Inferior parietal cortex (tissue), 1 donor: ENCODE measurements around the gene ARID5B.

Source experiments
- DNase-seq: peaks from one replicate; pipeline ENCODE4 v3.0.0-alpha.2; 2016; ENCODE audit errors: extremely low spot score

Gene ARID5B

DNA sequence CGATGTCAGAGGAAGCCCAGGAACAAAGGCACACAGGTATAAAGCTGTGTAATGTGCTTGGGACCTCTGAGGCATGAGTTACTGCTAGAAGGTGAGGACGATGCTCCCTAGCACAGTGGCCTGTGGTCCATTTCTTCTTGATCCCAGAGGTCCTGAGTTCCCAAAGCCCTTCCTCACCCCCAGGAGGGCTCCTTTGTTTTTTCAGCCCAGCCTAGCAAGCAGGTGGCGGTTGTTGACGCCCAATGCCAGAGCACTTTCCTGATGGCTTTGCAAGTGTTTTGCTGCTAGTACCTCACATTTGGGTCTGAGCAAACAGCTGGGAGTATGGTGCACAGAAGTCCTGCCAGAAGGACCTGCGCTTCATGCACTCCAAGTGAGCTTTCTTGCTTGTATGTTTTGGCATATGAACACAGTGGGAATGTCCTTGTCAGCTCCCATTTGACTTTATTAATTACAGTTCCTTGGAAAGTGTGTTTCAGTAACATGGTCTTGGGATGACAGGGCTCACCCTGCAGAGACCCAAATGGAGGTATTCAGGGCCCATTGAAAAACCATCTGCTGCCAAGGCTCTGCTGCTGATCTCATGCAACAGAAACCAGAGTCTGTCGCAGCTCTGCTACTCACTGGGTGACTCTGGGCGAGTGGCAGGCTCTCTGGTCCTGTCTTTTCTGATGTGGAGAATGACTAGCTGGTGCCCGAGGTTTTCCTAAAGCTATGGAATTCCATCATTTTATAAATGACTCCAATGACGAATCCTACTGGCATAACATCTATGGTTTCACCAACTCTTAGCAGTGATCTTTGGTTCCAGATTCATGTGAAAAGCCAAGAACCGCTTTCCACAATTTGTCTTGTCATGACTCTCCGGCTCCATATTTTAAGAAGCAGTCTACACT is 134.9 kb downstream of the ARID5B start:
- no peak for DNase-seq

GRCh38 chr10:62037166-62037831 is 135.8 kb downstream of the ARID5B start:
- no peak for DNase-seq

DNA sequence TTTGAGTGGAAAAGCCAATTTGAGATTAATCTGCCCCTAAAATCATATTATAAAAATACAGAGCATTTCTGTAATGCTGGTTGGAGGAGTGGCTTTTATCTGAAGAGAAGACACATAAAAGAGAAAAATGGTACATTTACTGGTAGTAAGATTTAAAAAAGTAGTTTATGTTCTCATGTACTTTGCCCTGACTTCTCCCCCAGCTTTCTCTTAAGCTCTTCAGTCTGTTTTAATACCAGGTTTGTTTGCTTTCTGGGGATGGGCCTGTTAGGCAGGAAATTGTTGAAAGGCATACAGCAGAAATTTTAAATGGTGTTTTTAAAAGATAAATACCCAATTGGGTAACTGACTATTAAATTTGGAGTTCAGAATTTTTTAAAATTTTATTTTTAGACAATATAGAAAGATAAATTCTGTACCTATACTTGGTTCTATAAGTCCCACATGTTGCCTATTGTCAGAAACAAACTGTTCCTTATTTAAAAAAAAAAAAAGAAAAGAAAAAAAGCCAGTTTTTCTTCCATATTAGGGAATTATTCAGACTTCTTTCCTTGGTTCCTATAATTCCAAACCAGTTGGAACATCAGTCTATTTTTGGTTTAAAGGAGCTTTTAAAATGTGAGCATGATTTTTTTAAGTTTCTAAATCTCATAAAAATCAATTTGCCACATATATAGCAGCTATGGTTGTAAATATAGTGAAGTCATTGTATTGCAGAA is 136.6 kb downstream of the ARID5B start:
- DNase-seq = no peak

DNA sequence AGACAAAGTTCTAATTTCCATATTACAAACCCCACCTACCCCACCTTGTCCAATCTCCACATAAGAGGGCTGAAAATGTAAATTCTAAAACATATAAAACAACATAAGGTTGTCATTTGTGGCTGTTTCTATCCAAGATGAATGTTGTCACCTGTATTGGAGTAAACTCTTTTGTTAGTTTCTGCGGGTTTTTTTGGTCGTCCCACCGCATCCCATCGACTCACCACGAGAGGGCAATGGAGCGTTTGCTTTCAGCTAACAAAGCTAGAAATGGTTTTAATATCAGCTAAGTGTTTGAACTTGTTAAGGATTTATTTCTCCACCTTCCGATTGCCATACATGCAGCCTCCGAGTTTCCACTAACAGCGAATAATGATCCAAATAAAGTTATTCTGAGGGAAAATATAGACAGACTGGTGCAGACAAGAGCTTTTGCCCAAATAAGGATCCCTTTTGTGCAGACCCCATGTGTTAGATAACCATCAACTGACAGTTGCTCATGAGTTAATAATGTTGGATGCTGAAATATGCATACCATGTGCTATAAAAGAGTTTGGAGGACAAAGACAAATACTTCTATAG is 137.2 kb downstream of the ARID5B start:
- peak; percentile 87 for DNase-seq

DNA sequence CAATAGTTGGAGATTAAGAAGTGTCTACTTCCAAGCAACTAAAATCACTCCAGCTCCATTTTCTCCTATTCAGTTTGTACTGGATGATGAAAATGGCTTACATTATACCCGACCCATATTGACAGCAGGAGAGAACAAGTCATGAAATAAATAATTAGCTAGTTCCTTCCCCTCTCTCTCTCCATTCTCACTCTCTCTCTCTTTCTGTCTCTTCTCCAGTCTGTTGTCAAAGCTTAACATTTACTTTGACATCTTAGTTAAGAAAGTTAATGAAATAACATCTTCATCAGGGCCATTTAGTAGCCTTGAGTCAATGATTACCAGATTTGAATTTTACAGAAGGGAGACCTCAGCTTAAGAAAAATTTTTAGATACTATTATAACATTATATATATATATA is 138.5 kb downstream of the ARID5B start:
- no peak for DNase-seq

DNA sequence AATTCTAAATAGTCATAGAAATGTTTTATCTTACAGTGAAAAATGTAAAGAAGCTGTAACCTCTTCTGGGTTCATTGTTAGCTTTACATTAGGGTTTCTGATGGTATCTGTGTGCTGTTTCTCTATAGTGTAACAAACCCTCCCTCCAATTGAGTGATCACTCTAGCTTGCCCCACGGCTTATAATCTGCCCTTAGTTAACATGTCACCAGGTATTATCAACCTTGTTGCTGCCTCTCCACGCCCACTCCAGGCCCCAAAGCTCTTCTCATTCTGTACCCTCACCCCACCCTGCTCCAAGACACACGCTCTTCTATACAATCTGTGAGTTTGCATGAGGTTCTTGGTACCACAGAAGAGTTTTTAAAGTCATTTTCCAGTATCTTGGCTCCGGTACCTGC is 139.4 kb downstream of the ARID5B start:
- no peak for DNase-seq

DNA sequence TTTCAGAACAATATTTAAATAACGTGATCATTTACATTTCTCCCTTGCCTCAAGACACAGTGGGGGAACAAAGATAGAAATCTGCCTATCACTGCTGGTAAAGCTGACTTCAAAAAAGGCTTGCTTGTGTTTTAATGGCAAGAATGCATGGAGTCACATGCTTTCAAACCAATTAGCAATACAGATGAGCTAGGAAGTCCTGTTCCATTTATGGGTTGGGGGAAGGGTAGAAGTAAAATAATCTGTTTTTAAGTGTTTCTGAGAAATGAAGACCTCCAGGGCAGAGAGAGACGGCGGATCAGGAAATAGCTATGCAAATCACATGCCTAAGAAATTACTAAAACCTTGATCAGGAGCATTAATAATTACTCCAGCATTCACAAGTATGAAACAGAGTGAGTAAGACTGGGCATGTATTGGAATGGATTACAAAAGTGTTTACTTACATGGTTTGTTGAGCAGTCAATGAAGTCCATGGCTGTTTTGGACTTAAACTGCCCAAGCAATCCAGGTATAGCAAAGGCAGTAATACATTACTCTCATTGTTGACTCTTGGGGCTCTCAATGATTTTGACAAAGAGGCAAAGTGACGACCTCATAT is 142.0 kb downstream of the ARID5B start:
- DNase-seq = no peak

- no peak for DNase-seq
Observed at GRCh38 chr10:62044566-62044965, 143.1 kb downstream of the ARID5B start.

- peak; percentile 56 for DNase-seq
Observed at GRCh38 chr10:62045765-62046521, 144.4 kb downstream of the ARID5B start.

DNA sequence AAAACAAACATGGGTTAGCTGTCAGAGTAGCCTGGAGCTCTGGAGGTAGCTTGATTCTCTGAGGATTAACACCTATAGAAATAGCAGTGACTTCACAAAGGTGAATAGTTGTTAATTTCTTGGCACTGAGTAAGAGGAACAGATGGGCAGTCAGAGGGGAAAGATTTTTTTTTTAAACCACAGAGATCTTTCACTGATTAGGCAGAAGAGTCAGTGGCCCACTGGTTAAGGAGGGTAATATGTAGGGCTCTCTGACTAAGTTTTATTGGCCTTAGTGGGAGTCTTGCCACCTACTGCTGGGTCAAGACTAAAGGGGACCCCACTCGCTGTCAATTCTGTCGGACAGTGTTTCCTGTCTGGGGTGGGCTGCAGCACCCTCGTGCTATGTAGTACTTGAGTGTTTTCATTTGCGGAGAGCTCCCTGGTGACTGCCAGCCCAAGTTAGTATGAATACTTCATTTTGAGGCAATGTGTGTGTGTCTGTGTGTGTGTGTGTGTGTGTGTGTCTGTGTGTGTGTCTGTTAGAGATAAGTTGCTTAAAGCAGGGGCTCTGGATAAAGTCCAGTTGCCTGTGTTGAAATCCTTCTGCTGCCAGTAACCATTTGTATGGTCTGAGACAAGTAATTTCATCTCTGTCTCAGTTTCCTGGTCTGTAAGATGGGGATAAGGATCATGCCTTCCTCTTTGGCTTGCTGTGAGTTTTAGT is 145.2 kb downstream of the ARID5B start:
- no peak for DNase-seq

GRCh38 chr10:62047228-62047892 is 145.9 kb downstream of the ARID5B start:
- no peak for DNase-seq

GRCh38 chr10:62047960-62048383 is 146.5 kb downstream of the ARID5B start:
- no peak for DNase-seq

DNA sequence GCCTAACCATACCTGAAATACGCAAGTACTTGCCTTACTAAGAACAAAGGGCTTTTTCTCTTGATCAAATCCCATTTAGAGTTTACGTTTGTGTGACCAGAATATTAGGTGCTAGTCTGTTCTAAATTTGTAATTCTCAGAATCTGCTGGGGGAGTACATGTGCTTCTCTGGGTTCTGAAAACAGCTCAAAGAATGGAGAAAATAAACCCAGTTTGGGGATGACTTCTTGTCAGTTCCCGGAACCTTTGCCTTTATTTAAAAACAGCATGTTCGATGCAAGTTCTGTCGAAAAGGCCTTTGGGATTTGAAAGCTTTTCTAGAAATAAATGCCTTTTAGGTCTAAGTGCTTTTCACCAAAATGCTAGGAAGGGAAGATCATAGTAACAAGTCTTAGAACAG is 147.0 kb downstream of the ARID5B start:
- DNase-seq = peak; percentile 54

DNA sequence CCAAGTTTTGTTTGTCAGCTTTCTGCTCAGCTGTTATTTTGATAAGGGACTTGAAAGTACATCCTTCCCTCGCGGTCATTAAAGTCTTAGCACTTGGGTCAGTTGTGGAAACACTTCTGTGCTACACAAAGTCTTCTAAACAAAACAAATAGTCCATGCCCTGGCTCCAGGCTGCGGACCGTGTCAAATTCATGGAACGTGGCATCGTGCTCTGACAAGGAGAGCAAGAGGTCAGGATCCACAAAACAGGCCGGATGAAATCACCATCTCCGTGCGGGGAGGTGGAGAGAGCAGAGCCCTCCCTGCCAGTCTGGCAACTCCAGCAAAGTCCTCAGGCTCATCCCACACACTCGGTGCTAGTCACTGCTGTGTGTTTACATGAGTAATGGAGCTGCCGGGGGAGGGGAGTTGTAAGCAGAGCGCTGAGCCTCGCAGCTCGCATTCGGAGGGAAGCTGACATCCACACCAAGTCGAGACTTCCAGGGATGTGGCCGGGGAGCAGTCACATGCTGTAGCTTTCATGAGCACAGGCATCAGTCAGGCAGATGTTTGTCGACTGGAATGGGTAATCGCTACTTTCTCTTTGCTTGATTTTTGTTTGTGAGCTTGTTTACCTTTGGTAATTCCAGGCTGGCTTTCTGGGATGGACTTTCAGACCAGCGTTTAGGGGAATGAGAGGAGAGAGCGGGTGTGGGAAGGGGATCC is 147.6 kb downstream of the ARID5B start:
- DNase-seq = peak; percentile 86

DNA sequence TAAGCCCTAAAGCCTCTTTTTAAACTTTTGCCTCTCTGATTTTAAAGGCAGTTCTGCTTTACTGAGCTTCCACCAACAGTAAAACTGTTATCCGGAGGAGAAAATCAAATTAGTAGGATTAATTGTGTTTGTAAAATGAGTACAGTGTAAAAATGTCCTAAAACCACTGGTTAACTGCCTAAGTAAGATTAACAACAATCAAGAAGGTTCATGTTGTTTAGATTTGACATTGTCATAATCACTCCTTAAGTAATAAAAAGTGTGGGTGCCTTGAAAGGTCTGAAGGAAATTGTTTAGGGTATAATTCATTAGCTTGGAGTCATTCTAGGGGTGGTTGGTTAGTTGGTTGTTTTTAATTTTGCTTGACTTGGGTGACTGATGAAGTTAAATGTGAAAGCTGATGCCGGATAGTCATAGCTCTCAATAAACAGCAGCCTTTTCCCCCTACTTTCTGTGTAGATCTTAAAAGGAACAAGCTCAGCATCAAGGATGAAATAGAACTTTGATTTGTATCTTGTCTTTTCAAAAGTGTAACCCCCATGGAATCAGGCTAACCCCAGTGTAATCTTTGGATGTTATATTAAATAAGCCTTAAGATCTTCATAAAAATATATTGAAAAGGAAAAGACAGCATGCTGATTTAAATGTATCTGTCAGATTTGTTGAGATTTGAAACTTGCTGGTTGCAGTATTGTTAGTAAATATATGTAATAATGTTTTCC is 148.3 kb downstream of the ARID5B start:
- peak; percentile 69 for DNase-seq

DNA sequence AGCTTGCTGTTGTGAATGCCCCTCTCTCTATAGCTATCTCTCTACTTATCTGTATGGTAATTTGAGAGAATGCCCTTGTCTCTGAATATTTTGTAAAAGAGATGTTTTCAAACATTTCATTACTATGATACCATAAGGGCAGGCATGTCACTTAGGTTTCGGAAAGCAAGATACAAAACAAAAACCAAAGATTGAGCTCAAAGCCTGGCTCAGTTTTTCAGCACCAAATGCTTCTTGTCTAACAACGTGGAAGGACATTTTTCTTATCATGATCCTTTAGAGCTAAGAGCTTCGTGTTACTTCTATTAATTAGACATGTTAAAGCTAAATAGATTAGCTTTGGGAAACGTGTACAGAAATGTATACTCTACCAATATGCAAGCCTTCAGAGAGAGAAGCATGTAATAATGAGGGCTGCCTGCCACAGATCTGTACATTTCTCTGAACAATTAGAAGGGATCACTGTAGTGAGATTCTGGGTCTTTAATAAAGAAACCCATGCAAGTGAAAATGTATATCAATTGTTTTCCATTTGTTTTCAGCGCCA is 148.9 kb downstream of the ARID5B start:
- peak; percentile 66 for DNase-seq

DNA sequence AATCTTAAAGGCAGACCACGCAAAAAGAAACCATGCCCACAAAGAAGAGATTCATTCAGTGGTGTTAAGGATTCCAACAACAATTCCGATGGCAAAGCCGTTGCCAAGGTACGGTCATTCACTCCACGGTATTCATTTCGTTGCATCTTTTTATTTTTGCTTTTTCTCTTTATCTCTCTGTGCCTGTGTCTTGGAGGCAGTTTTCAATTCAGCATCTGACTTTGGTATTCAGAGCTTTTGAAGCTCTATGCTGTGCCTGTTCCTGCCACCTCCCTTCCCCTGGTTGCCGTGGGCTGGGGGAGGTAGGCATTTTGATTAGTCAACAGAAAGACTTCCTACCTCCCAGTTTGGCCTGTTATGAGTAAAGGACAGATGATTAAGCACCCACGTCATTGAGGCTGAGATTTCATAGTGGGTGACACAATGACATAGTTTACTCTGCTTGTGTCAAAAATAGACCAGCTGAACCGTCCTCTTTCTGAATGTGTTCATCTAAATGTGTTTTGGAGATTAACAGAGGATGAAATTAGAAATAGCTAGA is 149.5 kb downstream of the ARID5B start:
- peak; percentile 64 for DNase-seq

DNA sequence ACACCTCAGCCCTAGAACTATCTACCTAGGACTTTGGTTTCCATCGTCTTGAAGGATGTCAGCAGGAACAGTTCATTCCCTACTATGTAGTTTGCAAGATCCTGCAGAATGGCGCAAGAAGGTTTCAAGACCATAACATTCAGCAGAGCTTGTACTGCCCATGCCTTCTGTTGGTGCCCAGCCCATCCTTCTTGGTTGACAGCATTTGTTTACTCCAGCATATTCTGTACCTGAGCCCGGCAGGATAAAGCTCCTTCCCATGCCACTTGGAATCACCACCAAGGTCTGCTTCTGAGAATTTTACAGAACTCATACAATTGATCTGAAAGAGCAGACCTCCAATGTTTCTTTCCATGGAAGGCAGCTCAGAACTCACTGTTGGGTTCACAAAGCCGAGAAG is 150.8 kb downstream of the ARID5B start:
- DNase-seq = no peak
